Ishikawa (cell line): ENCODE results near the gene SLC10A7.
A peak's percentile ranks its signal among the peaks of the same experiment; 100 is the strongest.

Experiments used
- CEBPB ChIP-seq: IDR thresholded peaks from 2 replicates; pipeline ENCODE4 v1.6.1; 2012
- EP300 ChIP-seq: IDR thresholded peaks from 2 replicates; pipeline ENCODE4 v1.6.1; 2012; ENCODE audit warnings: borderline replicate concordance
- FOXM1 ChIP-seq: IDR thresholded peaks from 2 replicates; pipeline ENCODE4 v1.6.1; 2012; ENCODE audit warnings: low read depth, borderline replicate concordance
- MAX ChIP-seq: IDR thresholded peaks from 2 replicates; pipeline ENCODE4 v1.6.1; 2012
- NFIC ChIP-seq: IDR thresholded peaks from 2 replicates; pipeline ENCODE4 v1.6.1; 2012
- RAD21 ChIP-seq: IDR thresholded peaks from 2 replicates; pipeline ENCODE4 v1.6.1; 2012; ENCODE audit warnings: low read depth
- YY1 ChIP-seq: IDR thresholded peaks from 2 replicates; pipeline ENCODE4 v1.6.1; 2012; ENCODE audit warnings: low read depth
- ZBTB7A ChIP-seq: IDR thresholded peaks from 2 replicates; pipeline ENCODE4 v1.6.1; 2012; ENCODE audit warnings: low read depth

GRCh38 chr4:146243141-146243882, 278.4 kb downstream of the SLC10A7 start:
- 0 out of 2 replicates have a peak, but pooled peaks have one; percentile 66 for TF ChIP-seq ZBTB7A
- no peak for TF ChIP-seq MAX
- TF ChIP-seq NFIC: no peak
- TF ChIP-seq FOXM1: no peak
- TF ChIP-seq EP300: no peak
- no peak for TF ChIP-seq CEBPB
- TF ChIP-seq YY1: no peak
- no peak for TF ChIP-seq RAD21
